Choroid plexus epithelial cell (primary cell): ENCODE data around the gene OOSP4A.

Experiments
- DNase-seq: peaks from one replicate; pipeline ENCODE4 v3.0.0-alpha.2; 2010; ENCODE audit warnings: low read depth
- H3K4me3 ChIP-seq: 2 replicates; pipeline ENCODE4 v1.5.1; 2011; ENCODE audit warnings: low read depth, mild to moderate bottlenecking, control low read depth, low read length, moderate library complexity
- CTCF ChIP-seq: conservative IDR thresholded peaks from 2 replicates; pipeline ENCODE4 v1.5.1; 2011; ENCODE audit warnings: low read depth, mild to moderate bottlenecking, control low read depth, inconsistent platforms, low read length, moderate library complexity

The OOSP4A gene

GRCh38 chr11:59992425-59992824 lies 28.6 kb downstream of the OOSP4A start:
- no peak for TF ChIP-seq CTCF
- H3K4me3 ChIP-seq = no peak overlapping the region
- no peak for DNase-seq

- DNase-seq = no peak
- no peak overlapping the region for H3K4me3 ChIP-seq
- no peak for TF ChIP-seq CTCF
Measured at GRCh38 chr11:59997800-59998199, 34.0 kb downstream of the OOSP4A start.

GRCh38 chr11:59999691-60000090 lies 35.9 kb downstream of the OOSP4A start:
- no peak for DNase-seq
- H3K4me3 ChIP-seq = no peak overlapping the region
- no peak for TF ChIP-seq CTCF

GRCh38 chr11:60003729-60004128 lies 39.9 kb downstream of the OOSP4A start:
- TF ChIP-seq CTCF = no peak
- DNase-seq = no peak

GRCh38 chr11:60005360-60005759 lies 41.5 kb downstream of the OOSP4A start:
- H3K4me3 ChIP-seq = no peak overlapping the region
- DNase-seq = no peak
- no peak for TF ChIP-seq CTCF

More at GRCh38 chr11:60003729-60004128, 39.9 kb downstream of the OOSP4A start:
- no peak overlapping the region for H3K4me3 ChIP-seq

GRCh38 chr11:60016881-60017280 lies 53.0 kb downstream of the OOSP4A start, which contains the start of gene OOSP4B:
OOSP4B (plus strand) TSS chr11:60017181.
- H3K4me3 ChIP-seq = no peak within 1 kb of the TSS
- TF ChIP-seq CTCF = no peak
- DNase-seq = no peak

- H3K4me3 ChIP-seq = no peak overlapping the region
- no peak for DNase-seq
- no peak for TF ChIP-seq CTCF
Measured at GRCh38 chr11:60018058-60018457, 54.2 kb downstream of the OOSP4A start.
